ENCODE results near the gene ITGB1.
"Not testable (repeated sequence)": the region's sequence is repeated elsewhere in the genome, so short reads cannot be mapped to it uniquely, and the experiment has no call there.

Gene ITGB1

GRCh38 chr10:32958085-32959005, at the start of gene ITGB1:
Gene ITGB1, minus strand, starts transcription at chr10:32958230. Its CDS starts 22,672 bp downstream, at chr10:32935558.
- DNase-seq (ENCODE audit: low read depth): peak; percentile 95

- DNase-seq (ENCODE audit: low read depth): no peak
These were observed 48.4 kb upstream of the ITGB1 start for GRCh38 chr10:33006342-33006887.

- peak; percentile 96 for DNase-seq (ENCODE audit: low read depth)
These were observed 47.6 kb upstream of the ITGB1 start for GRCh38 chr10:33005322-33006301.

- no peak for DNase-seq (ENCODE audit: low read depth)
These were observed 44.0 kb upstream of the ITGB1 start for GRCh38 chr10:33001908-33002492.

GRCh38 chr10:32998060-32998581, 40.1 kb upstream of the ITGB1 start:
- not testable (repeated sequence) for DNase-seq (ENCODE audit: low read depth)

- no peak for DNase-seq (ENCODE audit: low read depth)
These were observed 37.7 kb upstream of the ITGB1 start for GRCh38 chr10:32995751-32996150.

GRCh38 chr10:32995066-32995622, 37.1 kb upstream of the ITGB1 start:
- no peak for DNase-seq (ENCODE audit: low read depth)

- not testable (repeated sequence) for DNase-seq (ENCODE audit: low read depth)
These were observed 36.6 kb upstream of the ITGB1 start for GRCh38 chr10:32994632-32995031.

- not testable (repeated sequence) for DNase-seq (ENCODE audit: low read depth)
These were observed 34.3 kb upstream of the ITGB1 start for GRCh38 chr10:32992310-32992709.

GRCh38 chr10:32990811-32991210, 32.8 kb upstream of the ITGB1 start:
- DNase-seq (ENCODE audit: low read depth): no peak

- no peak for DNase-seq (ENCODE audit: low read depth)
These were observed 30.6 kb upstream of the ITGB1 start for GRCh38 chr10:32988604-32989003.

GRCh38 chr10:32987172-32987571, 29.1 kb upstream of the ITGB1 start:
- DNase-seq (ENCODE audit: low read depth): no peak

- peak; percentile 70 for DNase-seq (ENCODE audit: low read depth)
These were observed 27.8 kb upstream of the ITGB1 start for GRCh38 chr10:32985775-32986350.

- DNase-seq (ENCODE audit: low read depth): no peak
These were observed 27.3 kb upstream of the ITGB1 start for GRCh38 chr10:32985341-32985764.

- DNase-seq (ENCODE audit: low read depth): no peak
These were observed 26.1 kb upstream of the ITGB1 start for GRCh38 chr10:32984003-32984600.

GRCh38 chr10:32982911-32983909, 25.2 kb upstream of the ITGB1 start:
- peak; percentile 89 for DNase-seq (ENCODE audit: low read depth)

GRCh38 chr10:32982293-32982709, 24.3 kb upstream of the ITGB1 start:
- DNase-seq (ENCODE audit: low read depth): no peak

GRCh38 chr10:32981760-32982159, 23.7 kb upstream of the ITGB1 start:
- DNase-seq (ENCODE audit: low read depth): no peak

Data from GM04504 (cell line).